Spleen (tissue), 11 donors: ENCODE measurements around the gene IDS. TPM values are rescaled to one million over a fixed set of nuclear protein-coding genes. Genes with fewer than 3 reads are reported as not detected.
A peak's percentile ranks its signal among the peaks of the same experiment; 100 is the strongest.

Experiments used
- DNase-seq: peaks from one replicate; pipeline ENCODE4 v3.0.0-alpha.2; 2020
- H3K27ac ChIP-seq, 8 donors: fragments of 200-600 bp; sonication (generic) in 7 of 8; 1 replicate in 4 of 8; 2 replicates in 4 of 8; pipeline versions ENCODE4 v1.5.0 to v1.8.0; 2016 to 2021; ENCODE audit warnings: inconsistent platforms in 4 of 8, mild to moderate bottlenecking in 4 of 8, moderate library complexity in 1 of 8
- H3K27me3 ChIP-seq, 7 donors: fragments of 200-600 bp; sonication (generic) in 6 of 7; replicated peaks in 1 of 7; 1 replicate in 4 of 7; 2 replicates in 3 of 7; pipeline versions ENCODE4 v1.5.0 to v1.8.0; 2016 to 2021; ENCODE audit warnings: inconsistent platforms in 3 of 7, mild to moderate bottlenecking in 1 of 7
- H3K36me3 ChIP-seq, 6 donors: fragments of 200-600 bp; sonication (generic) in 5 of 6; 1 replicate in 4 of 6; 2 replicates in 2 of 6; pipeline versions ENCODE4 v1.5.0 to v1.8.0; 2016 to 2021; ENCODE audit warnings: inconsistent platforms in 2 of 6
- H3K4me1 ChIP-seq, 6 donors: fragments of 200-600 bp; sonication (generic) in 5 of 6; 1 replicate in 3 of 6; 2 replicates in 3 of 6; pipeline versions ENCODE4 v1.5.0 to v1.8.0; 2016 to 2021; ENCODE audit warnings: inconsistent platforms in 3 of 6
- H3K4me3 ChIP-seq, 8 donors: fragments of 200-600 bp; sonication (generic) in 7 of 8; 1 replicate in 4 of 8; 2 replicates in 4 of 8; pipeline versions ENCODE4 v1.5.0 to v1.8.0; 2016 to 2021; ENCODE audit warnings: inconsistent platforms in 4 of 8, mild to moderate bottlenecking in 4 of 8, moderate library complexity in 2 of 8
- H3K9me3 ChIP-seq, 8 donors: fragments of 200-600 bp; sonication (generic) in 7 of 8; 1 replicate in 4 of 8; 2 replicates in 4 of 8; pipeline versions ENCODE4 v1.5.0 to v1.8.0; 2016 to 2021; ENCODE audit warnings: inconsistent platforms in 4 of 8
- POLR2A ChIP-seq, 3 donors: fragments of 450-650 bp; IDR thresholded peaks; one replicate each; pipeline ENCODE4 v1.5.1; 2017; ENCODE audit warnings: antibody characterized with exemption in 3 of 3, mild to moderate bottlenecking in 1 of 3
- POLR2AphosphoS5 ChIP-seq, 3 donors: sonication (generic); formaldehyde crosslinking; IDR thresholded peaks; one replicate each; pipeline ENCODE4 v1.5.1; 2017; ENCODE audit warnings: antibody characterized with exemption in 3 of 3
- WGBS, 5 donors: extraction: QIAGEN DNeasy Blood & Tissue Kit in 3 of 5; methylation state at CpG; one replicate each; pipeline versions ENCODE4 v1.1.5 to v1.1.7; 2013 to 2018; 5-methylcytosine and 5-hydroxymethylcytosine counted together
- intact Hi-C: fragments of 100-400 bp; cut with DNase I; formaldehyde crosslinking; loops from one replicate; pipeline ENCODE4 v1.15.0; 2023; ENCODE audit warnings: low total_unique reads
- polyA plus RNA-seq, 3 donors: library from polyadenylated mRNA; stranded (reverse); fragments of 200-250 nt; gene quantifications; one replicate each; pipeline ENCODE4 v1.2.1, GENCODE V29; 2013
- total RNA-seq, 7 donors: library from RNA; depleted of rRNA in 3 of 7; stranded (reverse); fragments of >200 nt in 3 of 7; fragmentation: NEBNext Ultra II Directional in 4 of 7; extraction: Animal tissue kit (Norgen Biotek cat#: 25700) in 4 of 7; gene quantifications; one replicate each; pipeline versions ENCODE4 v1.1.0 to v1.2.1, GENCODE V29; 2016 to 2021
- TF ChIP-seq, protein P1 (sequence below), 11 experiments: fragments of 200-600 bp in 7 of 11; fragments of 450-650 bp in 4 of 11; sonication (generic) in 4 of 11; IDR thresholded peaks in 8 of 11; conservative IDR thresholded peaks in 3 of 11; 1 replicate in 7 of 11; 2 replicates in 4 of 11; pipeline versions ENCODE4 v1.4.0 to v1.8.0; 2016 to 2021; ENCODE audit warnings: antibody characterized with exemption in 11 of 11, inconsistent platforms in 4 of 11, mild to moderate bottlenecking in 1 of 11
- donor health status: healthy with polysubstance abuse.
- donor health status: DM: no; HTN: no; CAD: no; lungs with moderate emphysema.
- donor health status: DM: no; HTN: no; CAD: no.
- donor health status: Bipolar disorder and iron deficiency.
- donor health status: healthy.
- donor health status: DM: no; HTN: no; CAD: no.
- donor health status: DM: yes; HTN: yes; CAD: no.

Gene IDS
- total and polyA plus RNA-seq, 10 donors: 22.4 to 114 (median 83.5) TPM

DNA sequence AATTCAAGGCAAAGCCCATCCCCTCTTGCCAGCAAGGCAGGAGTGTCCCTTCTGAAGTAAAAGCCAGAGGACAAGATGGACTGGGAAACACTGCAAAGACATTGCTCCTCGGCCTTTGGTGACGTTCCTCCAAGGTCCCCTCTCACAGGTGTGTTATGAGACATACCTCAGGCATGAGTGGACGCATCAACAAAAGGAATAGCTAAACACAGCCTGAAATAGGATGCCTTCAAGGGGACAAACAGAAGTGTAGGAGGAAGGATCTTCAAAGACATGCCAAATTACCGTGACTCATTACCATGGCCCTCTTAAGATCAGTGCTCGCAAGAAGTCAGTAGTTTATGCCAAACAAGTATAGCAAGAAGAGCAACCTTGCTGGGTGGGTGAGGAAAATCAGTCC, 6.0 kb upstream of the IDS start:
- Histone ChIP-seq H3K9me3 (no peaks in the 10 kb centered on the region), H3K27me3 (peaks cover 0 to 6% (median 0%) of the 10 kb centered on the region in 7 donors), H3K4me1 (peaks cover 0 to 22% (median 4%) of the 10 kb centered on the region in 6 donors), H3K27ac (no peak overlapping the region), H3K36me3 (no peaks in the 10 kb centered on the region), H3K4me3 (no peak overlapping the region)
- WGBS, 5 donors: 77 to 93% (median 82%) methylated on average over 5 of the region's 5 CpGs
- intact Hi-C loops: no loop called here
- TF ChIP-seq, protein P1, sequence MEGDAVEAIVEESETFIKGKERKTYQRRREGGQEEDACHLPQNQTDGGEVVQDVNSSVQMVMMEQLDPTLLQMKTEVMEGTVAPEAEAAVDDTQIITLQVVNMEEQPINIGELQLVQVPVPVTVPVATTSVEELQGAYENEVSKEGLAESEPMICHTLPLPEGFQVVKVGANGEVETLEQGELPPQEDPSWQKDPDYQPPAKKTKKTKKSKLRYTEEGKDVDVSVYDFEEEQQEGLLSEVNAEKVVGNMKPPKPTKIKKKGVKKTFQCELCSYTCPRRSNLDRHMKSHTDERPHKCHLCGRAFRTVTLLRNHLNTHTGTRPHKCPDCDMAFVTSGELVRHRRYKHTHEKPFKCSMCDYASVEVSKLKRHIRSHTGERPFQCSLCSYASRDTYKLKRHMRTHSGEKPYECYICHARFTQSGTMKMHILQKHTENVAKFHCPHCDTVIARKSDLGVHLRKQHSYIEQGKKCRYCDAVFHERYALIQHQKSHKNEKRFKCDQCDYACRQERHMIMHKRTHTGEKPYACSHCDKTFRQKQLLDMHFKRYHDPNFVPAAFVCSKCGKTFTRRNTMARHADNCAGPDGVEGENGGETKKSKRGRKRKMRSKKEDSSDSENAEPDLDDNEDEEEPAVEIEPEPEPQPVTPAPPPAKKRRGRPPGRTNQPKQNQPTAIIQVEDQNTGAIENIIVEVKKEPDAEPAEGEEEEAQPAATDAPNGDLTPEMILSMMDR (IDR thresholded peaks at IDR 0.05 in 8 of 11, conservative IDR thresholded peaks at IDR 0.05 in 3 of 11): no peak
- no peak for TF ChIP-seq POLR2A (IDR thresholded peaks at IDR 0.05)
- TF ChIP-seq POLR2AphosphoS5 (IDR thresholded peaks at IDR 0.05): no peak
- DNase-seq: no peak

DNA sequence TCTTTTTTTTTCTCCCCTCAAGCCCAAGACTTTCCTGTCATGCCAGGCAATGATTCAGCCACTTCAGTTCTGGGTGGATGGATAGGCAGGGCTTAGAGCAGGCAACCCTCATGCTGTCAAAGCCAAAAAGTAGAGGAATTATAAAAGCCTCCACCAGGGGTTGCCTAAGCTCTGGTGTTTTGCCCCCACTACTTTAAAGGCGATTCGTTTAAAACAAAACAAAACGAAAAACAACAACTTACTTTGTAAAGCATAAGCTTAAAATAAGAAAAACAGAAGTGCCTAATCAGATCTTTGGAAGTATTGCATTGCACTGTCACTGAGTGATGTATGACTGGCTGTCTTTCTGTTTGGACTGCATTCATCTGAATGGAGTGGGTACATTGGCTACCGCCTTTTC, 5.3 kb upstream of the IDS start:
- Histone ChIP-seq H3K9me3 (no peaks in the 10 kb centered on the region), H3K27ac (no peak overlapping the region), H3K4me3 (no peak overlapping the region), H3K36me3 (no peaks in the 10 kb centered on the region), H3K4me1 (peaks cover 0 to 27% (median 6%) of the 10 kb centered on the region in 6 donors), H3K27me3 (peaks cover 0 to 6% (median 0%) of the 10 kb centered on the region in 7 donors)
- WGBS, 5 donors: 20 to 41% (median 24%) methylated on average over 4 of the region's 4 CpGs
- TF ChIP-seq POLR2AphosphoS5 (IDR thresholded peaks at IDR 0.05) (no peak), POLR2A (IDR thresholded peaks at IDR 0.05) (no peak)
- TF ChIP-seq, protein P1 (IDR thresholded peaks at IDR 0.05 in 8 of 11, conservative IDR thresholded peaks at IDR 0.05 in 3 of 11): no peak
- DNase-seq: no peak
- intact Hi-C loops: no loop called here

DNA sequence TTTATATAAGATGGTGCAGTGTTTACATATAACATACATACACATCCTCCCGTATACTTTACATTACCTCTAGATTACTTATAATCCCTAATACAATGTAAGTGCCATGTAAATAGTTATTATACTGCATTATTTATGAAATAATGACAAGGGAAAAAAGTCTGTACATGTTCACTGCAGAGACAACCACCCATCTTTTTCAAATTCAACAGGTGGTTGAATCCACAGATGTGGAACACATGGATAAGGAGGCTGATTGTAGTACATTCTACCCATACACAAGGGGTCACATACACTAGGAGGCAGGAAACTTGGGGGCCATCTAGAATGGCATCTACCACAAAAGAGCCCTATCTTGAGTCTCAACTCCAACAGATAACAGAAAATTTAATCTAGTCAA, 3.4 kb upstream of the IDS start:
- TF ChIP-seq POLR2AphosphoS5 (IDR thresholded peaks at IDR 0.05): no peak
- no peak for TF ChIP-seq POLR2A (IDR thresholded peaks at IDR 0.05)
- TF ChIP-seq, protein P1 (IDR thresholded peaks at IDR 0.05 in 8 of 11, conservative IDR thresholded peaks at IDR 0.05 in 3 of 11): no peak
- intact Hi-C loops: no loop called here
- H3K4me1 ChIP-seq: peaks cover 0 to 25% (median 7%) of the 10 kb centered on the region in 6 donors
- 83 to 95% (median 87%) methylated on average over 1 of the region's 1 CpG for WGBS, 5 donors
- H3K27ac ChIP-seq: no peak overlapping the region
- H3K36me3 ChIP-seq: no peaks in the 10 kb centered on the region
- DNase-seq: no peak
- peaks cover 0 to 6% (median 0%) of the 10 kb centered on the region in 7 donors for H3K27me3 ChIP-seq
- H3K4me3 ChIP-seq: no peak overlapping the region
- H3K9me3 ChIP-seq: no peaks in the 10 kb centered on the region

DNA sequence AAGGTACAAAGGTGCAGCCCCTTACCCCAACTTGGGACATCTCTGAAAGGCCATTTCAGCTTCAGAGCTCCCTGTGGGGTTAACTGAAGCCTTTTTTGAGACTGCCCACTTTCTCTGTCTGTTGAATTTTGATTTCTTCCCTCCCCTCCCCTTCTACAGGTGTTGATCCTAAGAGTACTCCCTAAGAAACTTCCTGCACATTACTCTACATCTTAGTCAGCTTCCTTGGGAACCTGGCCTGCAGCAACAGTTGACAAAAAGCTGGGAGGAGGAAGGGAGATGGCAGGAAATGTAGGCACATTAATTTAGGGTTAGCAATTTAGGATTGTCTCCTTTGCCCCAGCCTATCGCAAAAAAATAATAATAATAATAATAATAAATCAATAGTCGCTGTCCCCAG, 1.2 kb upstream of the IDS start:
- intact Hi-C loops: no loop called here
- Histone ChIP-seq H3K27me3 (peaks cover 0 to 6% (median 0%) of the 10 kb centered on the region in 7 donors), H3K27ac (no peak overlapping the region), H3K9me3 (no peaks in the 10 kb centered on the region), H3K4me1 (peaks cover 0 to 33% (median 4%) of the 10 kb centered on the region in 6 donors), H3K4me3 (no peak overlapping the region), H3K36me3 (peaks cover 0 to 16% (median 12%) of the 10 kb centered on the region in 6 donors)
- 85 to 98% (median 94%) methylated on average over 2 of the region's 2 CpGs for WGBS, 5 donors
- DNase-seq: no peak
- TF ChIP-seq POLR2AphosphoS5 (IDR thresholded peaks at IDR 0.05): no peak

DNA sequence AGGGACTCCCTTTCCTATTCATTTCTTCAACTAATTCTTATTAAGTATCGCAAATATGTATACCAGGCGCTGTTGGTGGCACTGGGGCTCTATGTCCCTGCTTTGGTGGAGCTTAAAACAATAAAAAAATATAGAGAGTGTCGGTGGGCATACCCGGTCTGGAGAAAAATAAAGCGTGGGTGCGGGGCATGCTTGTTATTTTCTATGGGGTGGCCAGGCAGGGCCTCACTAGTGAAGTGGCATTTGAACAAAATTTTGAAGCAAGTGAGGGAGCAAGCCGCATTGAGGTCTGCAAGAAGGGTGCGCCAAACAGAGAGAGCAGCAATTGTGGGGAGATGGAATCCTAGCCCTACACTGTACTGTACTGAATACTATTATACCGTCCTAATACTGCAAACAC, 565 bp upstream of the IDS start:
- DNase-seq: no peak
- Histone ChIP-seq H3K4me3 (peak overlapping the region in 2 of 8 donors; percentile 62 to 78), H3K36me3 (peaks cover 0 to 23% (median 18%) of the 10 kb centered on the region in 6 donors), H3K9me3 (no peaks in the 10 kb centered on the region), H3K4me1 (peaks cover 0 to 37% (median 4%) of the 10 kb centered on the region in 6 donors), H3K27me3 (peaks cover 0 to 6% (median 0%) of the 10 kb centered on the region in 7 donors), H3K27ac (peak overlapping the region; percentile 77 to 96 (median 94))
- intact Hi-C loops: no loop called here
- WGBS, 5 donors: 80 to 90% (median 87%) methylated on average over 9 of the region's 9 CpGs
- TF ChIP-seq POLR2AphosphoS5 (IDR thresholded peaks at IDR 0.05) (no peak), POLR2A (IDR thresholded peaks at IDR 0.05) (no peak)
- TF ChIP-seq, protein P1 (IDR thresholded peaks at IDR 0.05 in 8 of 11, conservative IDR thresholded peaks at IDR 0.05 in 3 of 11): no peak
